ENCODE results near the gene SYNGR3. TPM values are rescaled to one million over a fixed set of nuclear protein-coding genes. Genes with fewer than 3 reads are reported as not detected.

SYNGR3 gene
- total RNA-seq, 1 experiment from 2014 or later = 0.68 TPM

GRCh38 chr16:1998852-1999801 lies 9.4 kb downstream of the SYNGR3 start:
- BruUV-seq (replicated peaks) = no TSS peak
- Mint-ChIP-seq H3K27ac (ENCODE audit: low read depth, unreplicated experiment) (no peak overlapping the region), H3K4me3 (ENCODE audit: unreplicated experiment) (no peak overlapping the region), H3K27me3 (ENCODE audit: insufficient read depth, unreplicated experiment) (no peaks in the 10 kb centered on the region), H3K9me3 (ENCODE audit: unreplicated experiment) (no peaks in the 10 kb centered on the region), H3K4me1 (ENCODE audit: insufficient read depth, unreplicated experiment) (peaks cover 7% of the 10 kb centered on the region), H3K36me3 (ENCODE audit: insufficient read depth, unreplicated experiment) (peaks cover 72% of the 10 kb centered on the region)
- intact Hi-C loops (cut with micrococcal nuclease) = no loop called here
- ChIA-PET CTCF (interaction anchor here (0.6 kb wide), 2 partner anchors 49 to 321 kb away, joined by 3 read pairs; partner anchors contain the start of genes JPT2 and TSC2), POLR2A (interaction anchor here (0.9 to 1.5 kb wide), 2 partner anchors 9 to 156 kb away, joined by 4 read pairs; partner anchors contain the start of gene TRAF7)
- DNase-seq (ENCODE audit: unreplicated experiment) = no peak
- no peak for TF ChIP-seq CTCF (IDR thresholded peaks at IDR 0.05; ENCODE audit: unreplicated experiment)

GRCh38 chr16:1999866-2000514 lies 10.2 kb downstream of the SYNGR3 start:
- BruUV-seq (replicated peaks) = no TSS peak
- H3K4me3 Mint-ChIP-seq (ENCODE audit: unreplicated experiment) = no peak overlapping the region
- POLR2A ChIA-PET = interaction anchor here (0.9 kb wide), 1 partner anchor 155 kb away, joined by 4 read pairs; the partner anchor contains the start of gene TRAF7
- peaks cover 6% of the 10 kb centered on the region for H3K4me1 Mint-ChIP-seq (ENCODE audit: insufficient read depth, unreplicated experiment)
- no peak for TF ChIP-seq CTCF (IDR thresholded peaks at IDR 0.05; ENCODE audit: unreplicated experiment)
- H3K27ac Mint-ChIP-seq (ENCODE audit: low read depth, unreplicated experiment) = no peak overlapping the region
- peaks cover 73% of the 10 kb centered on the region for H3K36me3 Mint-ChIP-seq (ENCODE audit: insufficient read depth, unreplicated experiment)
- no peaks in the 10 kb centered on the region for H3K27me3 Mint-ChIP-seq (ENCODE audit: insufficient read depth, unreplicated experiment)
- DNase-seq (ENCODE audit: unreplicated experiment) = no peak
- intact Hi-C loops (cut with micrococcal nuclease) = no loop called here
- CTCF ChIA-PET = interaction anchor here (0.7 kb wide), 1 partner anchor 964 kb away, joined by 4 read pairs; the partner anchor contains the start of gene KREMEN2
- H3K9me3 Mint-ChIP-seq (ENCODE audit: unreplicated experiment) = no peaks in the 10 kb centered on the region

- H3K27me3 Mint-ChIP-seq (ENCODE audit: insufficient read depth, unreplicated experiment) = no peaks in the 10 kb centered on the region
- H3K4me1 Mint-ChIP-seq (ENCODE audit: insufficient read depth, unreplicated experiment) = peaks cover 2% of the 10 kb centered on the region
- ChIA-PET POLR2A (interaction anchor here (1.2 kb wide), 1 partner anchor 13 kb away, joined by 3 read pairs; no protein-coding TSS in a partner anchor), CTCF (no interaction called here)
- intact Hi-C loops (cut with micrococcal nuclease) = no loop called here
- TF ChIP-seq CTCF (IDR thresholded peaks at IDR 0.05; ENCODE audit: unreplicated experiment) = no peak
- H3K4me3 Mint-ChIP-seq (ENCODE audit: unreplicated experiment) = no peak overlapping the region
- no peak for DNase-seq (ENCODE audit: unreplicated experiment)
- no peaks in the 10 kb centered on the region for H3K9me3 Mint-ChIP-seq (ENCODE audit: unreplicated experiment)
- no peak overlapping the region for H3K27ac Mint-ChIP-seq (ENCODE audit: low read depth, unreplicated experiment)
- BruUV-seq (replicated peaks) = no TSS peak
- peaks cover 67% of the 10 kb centered on the region for H3K36me3 Mint-ChIP-seq (ENCODE audit: insufficient read depth, unreplicated experiment)
These were observed 11.3 kb downstream of the SYNGR3 start for GRCh38 chr16:2001035-2001434.
